Measurements from ENCODE around the gene SPATS2.
"Not testable (repeated sequence)": the region's sequence is repeated elsewhere in the genome, so short reads cannot be mapped to it uniquely, and the experiment has no call there.

Gene SPATS2

DNA sequence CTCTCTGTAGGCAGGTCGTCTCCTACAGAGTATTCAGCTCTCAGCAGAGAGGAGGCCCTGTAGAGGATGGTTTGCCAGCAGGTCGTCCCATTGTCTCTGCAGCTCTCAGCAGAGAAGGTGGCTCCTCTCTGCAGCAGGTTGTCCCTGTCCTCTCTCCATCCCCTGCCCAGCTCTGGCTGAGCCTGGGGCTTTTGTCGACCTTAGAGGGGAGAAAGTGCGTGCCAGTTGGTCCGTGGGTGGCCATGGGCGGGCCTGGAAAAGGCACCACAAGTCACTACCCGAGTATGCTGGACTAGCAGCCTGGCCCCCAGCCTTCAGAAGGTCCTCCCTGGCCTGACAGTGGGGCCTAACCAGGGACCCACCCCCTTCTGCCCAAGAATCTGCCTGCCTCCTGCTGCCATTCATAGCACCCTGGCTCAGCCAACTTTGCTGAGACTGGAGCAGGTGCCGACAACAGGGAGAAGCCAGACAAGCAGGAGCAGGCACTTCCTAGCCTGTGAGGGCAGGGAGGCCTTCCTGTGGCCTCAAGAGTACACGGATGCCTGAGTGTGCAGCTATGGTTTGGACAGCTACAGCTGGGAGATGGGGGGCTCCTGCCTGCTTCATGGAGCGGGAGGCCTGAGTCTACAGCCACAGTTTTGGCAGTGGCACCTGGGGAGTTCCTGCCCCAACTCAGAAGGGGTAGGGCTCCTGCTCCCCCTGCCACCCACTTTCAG lies 111.8 kb downstream of the SPATS2 start:
- ATAC-seq: no peak

DNA sequence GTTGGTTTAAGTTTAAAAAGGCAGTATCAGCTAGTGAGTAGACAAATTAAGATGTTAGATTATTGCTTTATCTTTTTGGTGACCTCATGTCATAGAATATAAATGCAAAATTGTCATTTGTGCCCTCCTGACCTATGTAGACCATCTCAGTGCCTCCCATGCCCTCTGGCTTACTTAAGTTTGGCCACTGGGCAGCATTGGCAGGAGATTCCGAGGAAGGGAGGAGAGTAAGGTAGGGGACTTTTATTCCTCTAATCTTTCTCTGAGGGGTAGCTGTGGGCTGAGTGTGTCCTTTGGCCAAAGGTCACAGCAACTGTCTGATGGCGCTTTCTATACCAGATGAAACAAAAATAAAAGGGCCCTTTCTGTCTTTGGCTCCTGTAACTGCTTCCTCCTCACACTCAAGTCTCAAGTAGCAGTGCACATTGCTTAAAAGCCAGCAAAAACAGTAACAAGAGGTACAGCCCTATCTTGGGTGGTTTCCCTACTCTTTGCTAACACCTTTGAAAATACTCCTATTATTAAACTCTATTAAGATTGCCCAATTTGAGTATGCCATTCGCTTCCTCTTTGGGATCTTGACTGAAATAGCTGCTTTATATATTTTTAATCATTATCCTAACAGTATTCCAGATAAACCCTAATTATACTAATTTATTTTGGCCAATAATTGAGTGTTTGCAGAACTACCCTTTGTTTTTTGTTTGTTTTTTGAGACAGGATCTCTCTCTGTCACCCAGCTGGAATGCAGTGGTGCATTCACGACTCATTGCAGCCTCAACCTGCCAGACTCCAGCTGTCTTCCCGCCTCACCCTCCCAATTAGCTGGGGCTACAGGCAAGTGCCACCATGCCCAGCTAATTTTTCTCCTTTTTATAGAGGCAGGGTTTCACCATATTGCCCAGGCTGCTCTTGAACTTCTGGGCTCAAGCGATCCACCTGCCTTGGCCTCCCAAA lies 115.1 kb downstream of the SPATS2 start:
- no peak for ATAC-seq

DNA sequence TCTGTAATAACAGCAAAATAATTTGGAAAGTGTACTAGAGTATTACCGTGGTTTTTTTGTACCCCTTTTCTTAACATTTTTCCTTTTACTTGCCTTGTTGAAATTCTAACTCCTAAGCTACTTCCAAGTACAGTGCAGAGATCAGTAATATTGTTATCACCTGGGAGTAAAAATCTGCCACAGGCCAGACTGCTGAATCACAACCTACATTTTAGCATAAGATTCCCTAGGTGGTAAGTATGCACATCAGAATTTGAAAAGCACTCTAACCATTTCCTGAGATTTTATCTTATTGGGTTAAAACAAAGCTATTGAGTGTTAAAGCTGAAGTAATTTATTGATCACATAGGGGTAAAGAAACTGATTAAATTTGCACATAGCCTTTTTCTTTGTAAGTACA lies 116.4 kb downstream of the SPATS2 start:
- no peak for ATAC-seq

DNA sequence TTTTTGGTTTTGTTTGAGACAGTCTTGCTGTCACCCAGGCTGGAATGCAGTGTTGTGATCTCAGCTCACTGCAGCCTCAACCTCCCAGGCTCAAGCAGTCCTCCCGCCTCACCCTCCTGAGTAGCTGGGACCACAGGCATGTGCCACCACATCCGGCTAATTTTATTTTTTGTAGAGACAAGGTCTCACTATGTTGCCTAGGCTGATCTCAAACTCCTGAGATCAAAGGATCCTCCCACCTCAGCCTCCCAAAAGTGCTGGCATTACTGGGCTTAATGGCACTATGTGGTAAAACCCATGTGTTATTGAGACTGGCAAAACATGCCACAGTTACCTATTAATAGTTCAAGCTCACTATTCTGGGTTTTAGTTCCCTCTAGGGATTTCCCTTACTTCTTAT lies 120.3 kb downstream of the SPATS2 start:
- ATAC-seq: no peak

DNA sequence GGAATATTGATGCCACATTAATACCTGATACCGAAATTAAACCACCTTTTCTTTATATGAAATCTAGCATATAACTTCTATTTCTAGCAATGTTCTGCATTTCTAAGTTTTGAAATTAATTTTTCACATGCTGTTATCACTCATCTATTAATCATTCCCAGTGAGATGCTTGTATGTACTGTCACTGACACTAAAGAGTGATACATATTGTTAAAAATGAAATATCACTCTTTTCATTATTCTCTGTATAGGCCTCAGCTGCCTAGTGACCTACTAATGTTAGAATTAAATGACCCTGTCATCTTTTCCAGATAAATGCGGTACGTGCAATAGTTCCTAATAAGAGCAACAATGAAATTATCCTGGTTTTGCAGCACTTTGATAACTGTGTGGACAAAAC lies 121.9 kb downstream of the SPATS2 start:
- no peak for ATAC-seq

DNA sequence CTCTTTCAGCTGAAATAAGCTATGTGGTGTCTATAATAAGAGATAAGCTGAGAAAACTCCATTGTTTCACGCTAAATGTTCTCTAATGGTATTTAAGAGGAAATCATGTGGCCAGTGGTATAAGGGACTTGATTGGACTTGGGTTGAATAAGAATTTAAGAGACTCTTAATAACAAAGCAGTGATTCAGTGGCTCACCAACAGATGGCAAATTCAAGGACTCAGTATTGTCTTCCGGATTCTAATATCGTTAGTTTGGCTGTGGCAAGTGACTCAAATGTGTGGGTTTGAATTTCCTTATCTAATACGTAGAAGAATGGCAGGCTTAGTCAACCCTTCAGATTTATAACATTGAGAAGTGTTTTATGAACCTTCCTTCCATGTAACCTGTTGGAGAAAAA lies 122.5 kb downstream of the SPATS2 start:
- no peak for ATAC-seq

DNA sequence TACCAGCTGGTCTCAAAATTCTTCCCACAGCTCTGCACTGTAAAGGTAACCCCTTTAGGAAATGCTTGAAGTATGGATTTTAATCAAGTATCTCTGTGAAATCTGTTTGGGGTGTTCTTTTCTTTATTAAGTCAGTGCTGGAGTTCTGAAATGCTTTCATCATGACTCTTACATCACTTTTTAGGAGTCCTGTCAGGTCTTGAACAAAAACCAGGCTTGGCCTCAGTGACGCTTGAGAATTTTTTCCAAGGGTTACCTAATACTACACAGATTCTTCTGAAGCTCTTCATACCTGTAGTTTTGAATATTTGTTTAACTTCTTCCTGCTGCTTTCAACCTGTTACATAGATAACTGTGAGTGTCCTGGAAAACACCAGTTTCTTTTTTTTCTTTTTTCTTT lies 124.6 kb downstream of the SPATS2 start:
- no peak for ATAC-seq

DNA sequence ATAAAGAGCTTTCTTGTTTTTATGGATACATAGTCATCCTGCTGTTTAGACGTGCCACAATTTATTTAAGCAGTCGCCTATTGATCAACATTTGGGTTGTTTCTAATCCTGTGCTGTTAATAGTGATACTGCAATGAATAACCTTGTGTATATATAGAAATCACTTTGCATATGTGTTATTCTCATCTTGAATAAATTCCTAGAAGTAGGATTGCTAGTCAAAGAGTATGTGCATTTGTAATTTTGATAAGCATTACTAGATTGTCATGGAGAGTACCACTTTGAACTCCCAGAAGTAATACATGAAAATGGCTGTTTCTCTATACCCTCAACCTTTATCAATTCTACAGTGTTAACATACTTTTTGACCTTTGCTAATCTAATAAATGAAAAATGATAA lies 126.6 kb downstream of the SPATS2 start:
- ATAC-seq: no peak

DNA sequence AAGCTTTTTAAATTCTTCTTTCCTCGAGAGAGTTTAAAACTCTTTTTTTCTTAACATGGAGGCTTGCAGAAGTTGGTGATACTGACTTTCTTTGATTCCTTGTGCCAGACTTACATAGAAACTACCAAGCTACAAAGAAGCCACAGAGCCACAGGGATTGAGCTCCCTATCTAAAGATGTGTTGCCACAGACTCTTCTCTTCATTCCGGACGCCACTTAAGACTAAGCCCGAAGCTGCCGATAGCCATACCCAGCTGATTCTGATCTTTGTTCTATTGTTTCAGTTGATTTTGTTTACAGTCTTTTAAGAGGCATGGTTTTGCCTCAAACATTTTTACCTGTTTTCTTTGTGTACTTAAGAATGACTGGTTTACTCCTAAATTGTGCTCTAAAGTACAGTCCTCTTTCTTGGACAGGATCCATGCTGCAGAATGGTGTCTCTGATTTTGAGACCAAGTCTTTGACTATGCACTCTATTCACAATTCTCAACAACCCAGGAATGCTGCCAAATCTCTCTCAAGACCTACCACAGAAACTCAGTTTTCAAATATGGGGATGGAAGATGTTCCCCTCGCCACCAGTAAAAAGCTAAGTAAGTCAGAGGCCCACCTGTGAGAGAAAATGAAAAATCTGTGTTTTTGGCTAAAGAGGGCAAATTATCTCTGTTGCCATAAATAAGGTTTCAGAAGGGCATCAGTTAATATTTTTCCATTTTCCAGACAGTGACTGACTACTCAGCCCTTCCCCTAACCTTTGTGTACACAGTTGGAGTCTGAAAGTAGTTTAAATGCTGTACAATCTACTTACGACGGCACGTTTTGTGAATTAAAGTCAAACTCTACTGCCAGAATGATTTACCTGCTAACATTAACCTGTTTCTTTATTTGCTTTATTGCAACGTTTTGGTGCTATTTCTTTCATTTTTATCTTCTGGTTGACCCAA lies 129.4 kb downstream of the SPATS2 start:
- no peak for ATAC-seq

DNA sequence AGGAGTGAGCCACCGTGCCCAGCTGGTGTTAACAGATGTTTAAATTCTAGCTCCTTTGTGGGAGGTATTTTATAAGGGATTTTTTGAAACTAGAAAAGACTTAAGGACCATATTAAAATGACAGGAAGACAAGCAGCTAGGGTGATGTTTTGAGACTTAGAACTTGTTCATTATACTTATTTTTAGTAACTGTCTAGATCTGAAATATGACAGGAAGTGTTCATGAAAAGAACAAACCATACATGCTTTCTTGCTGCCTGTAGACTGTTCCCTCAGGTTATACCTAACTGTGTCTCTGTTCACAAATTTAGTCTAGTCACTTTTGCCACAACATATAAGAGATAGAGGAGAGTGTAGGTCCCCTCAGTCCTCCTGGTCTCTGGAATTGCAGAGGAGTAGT lies 134.6 kb downstream of the SPATS2 start:
- no peak for ATAC-seq

DNA sequence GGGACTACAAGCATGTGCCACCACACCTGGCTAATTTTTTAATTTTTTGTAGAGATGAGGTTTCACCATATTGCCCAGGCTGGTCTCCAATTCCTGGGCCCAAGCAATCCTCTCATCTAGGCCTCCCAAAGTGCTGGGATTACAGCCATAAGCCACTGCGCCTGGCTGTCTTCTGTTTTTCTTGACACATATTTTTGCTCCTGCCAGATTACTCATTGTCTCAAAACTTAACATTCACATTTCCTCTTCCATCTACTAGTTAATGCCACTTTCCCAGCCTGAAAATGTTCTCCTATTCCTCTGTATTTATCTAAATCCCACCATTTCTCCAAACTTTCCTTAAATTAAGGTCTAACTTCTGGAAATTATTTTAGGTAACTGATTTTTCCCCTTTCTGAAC lies 135.3 kb downstream of the SPATS2 start:
- ATAC-seq: no peak

DNA sequence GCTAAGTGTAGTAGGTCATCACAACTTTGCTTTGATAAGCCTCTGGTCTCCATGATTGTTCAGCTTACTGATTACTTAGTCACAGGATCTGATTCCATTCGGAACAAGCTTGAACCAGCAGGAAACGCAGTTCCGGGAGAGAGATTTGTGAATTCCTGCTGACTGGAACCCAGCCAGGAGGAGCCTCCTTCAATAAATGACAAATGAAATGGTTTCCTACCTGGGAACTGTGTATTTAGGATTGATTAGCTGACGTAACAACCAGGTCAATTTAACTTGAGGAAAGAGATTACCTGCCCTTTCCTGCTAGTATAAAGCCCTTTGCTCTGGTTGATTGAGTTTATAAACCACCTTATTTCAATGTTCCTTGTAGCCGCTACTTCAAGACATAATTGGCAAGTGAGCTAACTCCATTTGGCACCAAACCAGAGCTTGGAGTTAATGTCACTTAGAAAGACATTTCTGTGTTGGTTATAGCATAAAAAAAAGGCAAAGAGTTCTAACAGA lies 136.5 kb downstream of the SPATS2 start:
- ATAC-seq: no peak

DNA sequence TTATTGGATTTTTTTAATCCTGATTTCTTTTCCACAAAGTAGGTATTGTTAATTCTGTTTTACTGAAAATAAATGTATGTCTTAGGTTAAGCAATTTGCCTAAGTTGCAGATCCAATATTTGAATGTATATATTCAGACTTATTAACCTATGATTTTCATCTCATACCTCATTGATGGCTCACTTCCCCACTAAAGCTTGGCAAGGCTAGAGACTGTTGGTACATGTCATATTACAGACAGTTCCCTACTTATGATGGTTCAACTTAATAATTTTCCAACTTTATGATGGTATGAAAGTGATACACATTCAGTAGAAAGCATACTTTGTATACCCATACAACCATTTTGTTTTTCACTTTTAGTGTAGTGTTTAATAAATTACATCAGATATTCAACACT lies 138.4 kb downstream of the SPATS2 start:
- no peak for ATAC-seq

DNA sequence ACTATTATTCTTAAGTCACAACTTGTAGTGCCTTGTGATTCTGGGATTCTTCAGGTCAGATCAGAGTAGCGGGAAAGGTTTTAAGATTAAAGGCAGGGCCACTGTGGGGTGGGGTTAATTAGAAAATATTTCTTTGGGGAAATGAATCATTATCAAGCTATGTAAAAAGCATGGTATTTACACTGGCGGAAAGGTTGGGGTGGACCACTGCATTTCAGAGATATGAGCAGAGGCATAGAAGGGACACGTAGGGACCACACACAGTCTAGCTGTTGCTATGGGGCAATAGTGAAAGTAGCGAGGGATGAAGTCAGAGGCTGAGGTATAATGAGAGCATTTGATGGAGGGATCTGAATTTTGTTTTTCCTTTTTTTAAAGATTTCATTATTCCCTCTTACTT lies 139.9 kb downstream of the SPATS2 start:
- ATAC-seq: no peak

DNA sequence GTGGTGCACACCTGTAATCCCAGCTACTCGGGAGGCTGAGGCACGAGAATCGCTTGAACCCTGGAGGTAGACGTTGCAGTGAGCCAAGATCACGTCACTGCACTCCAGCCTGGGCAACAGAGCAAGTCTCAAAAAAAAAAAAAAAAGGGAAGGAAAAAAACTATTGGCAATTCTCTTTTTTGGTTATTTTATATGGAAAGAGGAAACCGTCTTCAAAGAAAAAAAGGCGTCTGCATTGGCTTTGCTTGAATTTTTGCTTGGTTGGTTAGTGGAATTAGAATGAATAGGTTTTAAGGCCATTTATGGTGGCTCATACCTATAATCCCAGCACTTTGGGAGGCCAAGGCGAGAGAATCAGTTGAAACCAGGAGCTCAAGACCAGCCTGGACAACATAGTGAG lies 142.4 kb downstream of the SPATS2 start:
- ATAC-seq: not testable (repeated sequence)

DNA sequence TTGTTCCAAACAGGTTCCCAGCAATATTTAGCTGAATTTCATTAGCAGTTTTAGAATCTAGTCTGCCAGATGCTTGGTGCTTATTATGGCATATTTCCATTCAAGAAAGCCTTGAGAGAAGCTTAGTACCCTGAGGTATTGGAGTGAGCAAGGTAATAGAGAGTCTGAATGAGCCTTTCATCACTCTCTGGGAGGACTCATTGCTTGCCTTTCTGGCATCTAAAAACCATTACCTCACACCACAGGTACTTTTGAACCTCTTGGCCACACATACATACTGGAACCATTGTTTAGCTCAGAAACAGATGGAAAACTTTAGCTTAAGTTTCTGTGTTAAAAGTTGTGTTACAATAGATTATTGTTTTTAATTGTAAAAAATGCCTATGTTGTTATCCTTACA lies 144.1 kb downstream of the SPATS2 start:
- no peak for ATAC-seq

DNA sequence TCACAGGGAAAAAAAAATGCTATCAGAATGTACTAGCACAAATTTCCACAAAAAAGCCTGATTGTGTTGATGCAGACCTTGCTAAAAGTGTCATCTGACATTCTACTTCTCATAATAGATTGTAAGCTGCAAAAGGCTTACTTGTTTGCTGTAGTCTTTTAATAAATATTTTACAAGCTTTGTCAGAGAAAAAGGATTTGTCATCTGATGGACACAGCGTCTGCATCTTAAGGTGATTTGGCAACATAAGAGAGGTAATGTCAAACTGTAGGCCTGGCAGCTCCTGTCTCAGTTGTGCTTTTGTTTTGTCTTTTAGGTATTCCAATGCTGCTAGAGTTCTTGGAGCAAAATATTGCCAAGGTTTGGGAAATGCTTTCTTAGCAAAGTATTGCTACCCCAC lies 145.3 kb downstream of the SPATS2 start:
- no peak for ATAC-seq

DNA sequence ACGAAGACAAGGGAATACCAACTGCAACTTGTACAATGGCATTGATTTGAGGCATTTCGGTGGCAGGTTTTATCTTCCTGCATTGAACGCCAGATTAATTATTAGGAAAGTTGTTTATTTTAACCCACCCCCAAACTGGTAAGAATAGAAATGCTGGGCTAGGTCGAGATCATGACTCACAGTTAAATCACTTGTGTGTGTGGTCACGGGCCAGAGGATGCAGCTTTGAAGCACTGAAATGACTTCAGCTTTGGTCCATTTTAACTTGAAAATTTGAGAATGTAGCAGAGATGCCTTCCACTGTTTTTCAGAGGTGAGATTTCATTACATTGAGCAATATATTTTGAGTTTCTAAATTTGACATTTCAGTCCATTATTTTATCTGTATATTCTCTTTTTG lies 148.0 kb downstream of the SPATS2 start:
- ATAC-seq: no peak

DNA sequence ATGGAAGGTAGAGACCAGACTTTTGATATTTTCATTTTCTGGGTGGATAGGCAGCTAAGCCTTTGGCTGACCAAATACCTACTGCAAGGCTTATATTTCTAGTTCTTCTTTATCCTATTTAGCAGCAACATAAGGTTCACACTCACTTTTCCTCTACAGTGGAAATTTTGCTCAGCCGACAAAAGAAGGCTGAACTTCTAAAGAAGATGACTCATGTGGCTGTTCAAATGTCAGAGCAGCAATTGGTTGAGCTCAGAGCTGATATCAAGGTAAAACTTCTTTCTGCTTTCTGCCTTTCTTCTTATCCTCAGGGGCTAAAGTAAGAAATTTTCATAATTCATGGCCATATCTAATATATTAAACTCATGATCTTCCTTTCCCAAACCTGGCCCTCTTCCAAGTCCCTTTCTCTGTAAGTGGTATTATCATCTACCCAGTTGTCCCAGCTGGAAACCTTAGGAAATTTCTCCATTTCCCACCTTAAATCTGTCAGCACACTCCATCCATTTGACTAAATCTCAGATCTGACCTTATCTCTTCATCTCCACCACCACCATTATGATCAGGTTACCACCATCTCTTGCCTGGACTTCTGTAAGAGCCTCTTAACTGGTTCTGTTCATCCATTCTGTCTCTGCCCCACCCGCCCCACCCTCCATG lies 151.8 kb downstream of the SPATS2 start:
- no peak for ATAC-seq

DNA sequence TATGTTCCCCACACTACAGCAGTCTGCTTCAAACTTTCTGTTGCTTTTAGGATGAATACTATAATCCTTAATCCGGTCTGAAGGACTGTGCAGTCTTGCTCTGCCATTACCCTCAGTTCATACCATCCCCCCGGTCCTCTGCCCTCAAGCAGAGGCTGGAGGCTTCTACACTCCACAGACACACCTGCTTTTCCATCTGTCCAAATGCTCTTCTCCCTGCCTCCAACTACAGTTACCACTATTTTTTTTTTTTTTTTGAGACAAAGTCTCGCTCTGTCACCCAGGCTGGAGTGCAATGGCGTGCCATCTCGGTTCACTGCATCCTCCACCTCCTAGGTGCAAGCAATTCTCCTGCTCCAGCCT lies 152.3 kb downstream of the SPATS2 start:
- no peak for ATAC-seq

DNA sequence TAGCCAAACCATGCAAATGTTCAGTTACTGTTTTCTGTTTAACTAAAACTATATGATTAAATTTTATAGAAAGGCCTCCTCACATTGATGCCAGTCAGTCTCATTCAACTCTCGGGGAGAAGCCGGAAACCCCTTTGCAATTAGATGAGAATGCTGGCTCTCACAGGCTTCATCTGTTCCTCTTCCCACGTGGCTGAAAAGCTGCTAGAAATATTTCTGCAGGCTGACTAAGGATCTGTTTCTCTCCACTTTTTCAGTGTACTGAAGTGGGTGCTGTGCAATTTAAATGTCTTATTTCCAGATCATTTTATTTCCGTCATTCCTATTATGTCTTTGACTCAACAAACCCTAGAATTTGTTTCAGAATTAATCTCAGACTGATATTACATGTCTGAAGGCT lies 154.1 kb downstream of the SPATS2 start:
- no peak for ATAC-seq

DNA sequence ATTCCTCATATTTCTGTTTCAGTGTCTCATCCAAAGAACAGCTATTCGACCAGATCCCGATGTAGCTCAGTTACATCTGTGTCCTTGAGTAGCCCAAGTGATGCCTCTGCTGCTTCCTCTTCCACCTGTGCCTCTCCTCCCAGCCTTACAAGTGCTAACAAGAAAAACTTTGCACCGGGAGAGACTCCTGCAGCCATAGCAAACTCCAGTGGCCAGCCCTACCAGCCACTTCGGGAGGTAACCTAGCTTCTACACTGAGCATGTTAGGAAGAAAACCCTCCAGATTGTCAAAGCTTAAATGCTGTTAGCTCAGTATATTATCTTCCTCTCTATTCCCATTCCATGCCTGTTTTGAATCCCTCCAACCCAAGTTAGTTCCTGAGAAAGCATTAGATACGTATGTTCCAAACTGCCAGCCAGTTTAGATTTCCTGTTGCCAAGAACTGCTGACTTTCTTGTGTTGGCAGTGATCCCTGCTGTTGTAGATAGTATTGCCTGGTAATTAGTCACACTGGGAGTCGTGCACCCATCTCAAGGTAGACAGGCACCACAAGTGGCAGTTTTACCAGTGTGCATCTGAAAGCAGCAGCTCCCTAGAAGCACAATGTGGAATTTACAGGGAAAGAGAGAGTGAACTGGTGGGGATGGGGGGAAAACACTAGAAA lies 157.5 kb downstream of the SPATS2 start:
- no peak for ATAC-seq

Measured in activated CD4-positive, CD25-positive, alpha-beta regulatory T cell treated with anti-CD3 and anti-CD28 coated beads, Interleukin-2, amount 50 U/mL, for 24 hours (primary cell).